HepG2 (cell line): ENCODE results near the gene CHFR. TPM values are rescaled to one million over a fixed set of nuclear protein-coding genes. Genes with fewer than 3 reads are reported as not detected.

Experiments used
- ATAC-seq: fragments of 200-7000 bp; cut with Tn5 transposase; 3 replicates; pipeline ENCODE4 v1.9.1; 2020; ENCODE audit warnings: mild to moderate bottlenecking, moderate library complexity
- BruUV-seq: library from RNA; stranded (reverse); fragments of 400-500 nt; replicated peaks from 2 replicates; lab custom pipeline; 2021; lab: Mats Ljungman, UMichigan
- CTCF ChIA-PET: fragments of 300-600 bp; formaldehyde crosslinking; extraction: SDS; loops from one replicate; lab custom pipeline; 2021; ENCODE audit warnings: low total read pairs, inconsistent platforms, low intra/inter-chr PET ratio; lab: Yijun Ruan, JAX
- POLR2A ChIA-PET: fragments of 350-600 bp; sonication (Branson Sonifier 250); formaldehyde crosslinking; loops from one replicate; lab custom pipeline; 2020; ENCODE audit warnings: antibody characterized with exemption, inconsistent platforms; lab: Yijun Ruan, JAX
- DNase-seq: peaks from one replicate; pipeline ENCODE4 v3.0.0-alpha.2; 2015; ENCODE audit warnings: low spot score
- FAIRE-seq: peaks from 3 replicates; lab custom pipeline; 2011; peaks lifted over from hg19 to GRCh38; lab: Jason Lieb, UNC
- H2AFZ ChIP-seq: one replicate; pipeline ENCODE4 v1.6.1; 2011; ENCODE audit warnings: low read length, inconsistent platforms
- H3K27ac ChIP-seq: fragments of 300-600 bp; 3 replicates; pipeline ENCODE4 v1.8.0; 2011; ENCODE audit warnings: mixed run types, mild to moderate bottlenecking, mixed read lengths, low read length, inconsistent platforms; ENCODE audit not compliant: insufficient read depth; ENCODE audit errors: extremely low read length
- H3K27me3 ChIP-seq, 2 experiments: fragments of 200-600 bp in 1 of 2; 2 replicates in 1 of 2; 3 replicates in 1 of 2; pipeline versions ENCODE4 v1.6.0 to v1.8.0; 2011; ENCODE audit warnings: low read length in 2 of 2, mild to moderate bottlenecking in 2 of 2, moderate library complexity in 2 of 2, inconsistent platforms in 1 of 2; ENCODE audit not compliant: insufficient read depth in 2 of 2, control insufficient read depth in 1 of 2
- H3K36me3 ChIP-seq, 2 experiments: fragments of 200-600 bp in 1 of 2; replicated peaks in 1 of 2; 2 replicates in 1 of 2; 3 replicates in 1 of 2; pipeline versions ENCODE4 v1.5.1 to v1.8.0; 2011; ENCODE audit warnings: low read length in 2 of 2, inconsistent platforms in 1 of 2; ENCODE audit not compliant: insufficient read depth in 2 of 2, control insufficient read depth in 1 of 2
- H3K4me1 ChIP-seq: 2 replicates; pipeline ENCODE4 v1.5.1; 2012; ENCODE audit warnings: low read length, inconsistent platforms; ENCODE audit not compliant: insufficient read depth
- H3K4me2 ChIP-seq: 2 replicates; pipeline ENCODE4 v1.6.0; 2011; ENCODE audit warnings: low read depth, low read length, inconsistent platforms
- H3K4me3 ChIP-seq, 3 experiments: fragments of 200-600 bp in 1 of 3; sonication (generic), shearing (Covaris generic) in 1 of 3; replicated peaks in 1 of 3; 2 replicates each; pipeline ENCODE4 v1.5.1; 2011 to 2016; ENCODE audit warnings: low read length in 3 of 3, inconsistent platforms in 2 of 3, low read depth in 2 of 3, mild to moderate bottlenecking in 2 of 3, control low read depth in 1 of 3, mixed read lengths in 1 of 3; ENCODE audit not compliant: insufficient read depth in 1 of 3
- H3K79me2 ChIP-seq: one replicate; pipeline ENCODE4 v1.6.1; 2011; ENCODE audit warnings: low read length, inconsistent platforms; ENCODE audit not compliant: insufficient read depth
- H3K9ac ChIP-seq: 2 replicates; pipeline ENCODE4 v1.6.0; 2011; ENCODE audit warnings: mild to moderate bottlenecking, low read depth, low read length, inconsistent platforms; ENCODE audit not compliant: insufficient read depth
- H3K9me3 ChIP-seq: 2 replicates; pipeline ENCODE4 v1.5.1; 2012; ENCODE audit warnings: mild to moderate bottlenecking, low read length
- H4K20me1 ChIP-seq: 2 replicates; pipeline ENCODE4 v1.6.0; 2011; ENCODE audit warnings: inconsistent platforms, mild to moderate bottlenecking, low read length, moderate library complexity; ENCODE audit not compliant: insufficient read depth
- DMTF1 ChIP-seq: sonication (generic); formaldehyde crosslinking; IDR thresholded peaks from 2 replicates; pipeline ENCODE4 v1.4.0; 2020; ENCODE audit warnings: mild to moderate bottlenecking, missing genetic modification reagents
- IRF9 ChIP-seq: sonication (generic); formaldehyde crosslinking; IDR thresholded peaks from 2 replicates; pipeline ENCODE4 v1.8.0; 2022; ENCODE audit warnings: missing genetic modification reagents, mild to moderate bottlenecking, borderline replicate concordance
- NFIC ChIP-seq: IDR thresholded peaks from 2 replicates; pipeline ENCODE4 v1.6.1; 2012; ENCODE audit warnings: mild to moderate bottlenecking, low read length, inconsistent platforms
- NR2F2 ChIP-seq: IDR thresholded peaks from 2 replicates; pipeline ENCODE4 v1.6.1; 2012; ENCODE audit warnings: low read depth, inconsistent platforms, borderline replicate concordance
- REPIN1 ChIP-seq: sonication (generic); formaldehyde crosslinking; IDR thresholded peaks from 2 replicates; pipeline ENCODE4 v1.8.0; 2022; ENCODE audit warnings: missing genetic modification reagents, low read depth, mild to moderate bottlenecking, borderline replicate concordance
- ZBTB1 ChIP-seq: sonication (generic); formaldehyde crosslinking; IDR thresholded peaks from 2 replicates; pipeline ENCODE4 v1.4.0; 2020; ENCODE audit warnings: missing genetic modification reagents, borderline replicate concordance
- ZNF20 ChIP-seq: sonication (generic); formaldehyde crosslinking; IDR thresholded peaks from 2 replicates; pipeline ENCODE4 v1.4.0; 2020; ENCODE audit warnings: mild to moderate bottlenecking, moderate library complexity, missing genetic modification reagents
- ZNF335 ChIP-seq: sonication (generic); formaldehyde crosslinking; IDR thresholded peaks from 2 replicates; pipeline ENCODE4 v1.4.0; 2020; ENCODE audit warnings: missing genetic modification reagents
- ZNF552 ChIP-seq: sonication (generic); formaldehyde crosslinking; IDR thresholded peaks from 2 replicates; pipeline ENCODE4 v1.9.0; 2022; ENCODE audit warnings: missing genetic modification reagents, mild to moderate bottlenecking, borderline replicate concordance
- ZNF652 ChIP-seq: IDR thresholded peaks from 2 replicates; pipeline ENCODE4 v1.6.1; 2016; ENCODE audit warnings: low read depth, borderline replicate concordance
- ZNF878 ChIP-seq: sonication (generic); formaldehyde crosslinking; IDR thresholded peaks from 2 replicates; pipeline ENCODE4 v1.8.1; 2023; ENCODE audit warnings: mild to moderate bottlenecking, missing genetic modification reagents, moderate library complexity
- ZXDC ChIP-seq: sonication (generic); formaldehyde crosslinking; IDR thresholded peaks from 2 replicates; pipeline ENCODE4 v1.5.0; 2020; ENCODE audit warnings: mild to moderate bottlenecking, missing genetic modification reagents
- WGBS: methylation state at CpG from one replicate; pipeline ENCODE4 v1.1.6; 2017; ENCODE audit warnings: low lambda C conversion rate; 5-methylcytosine and 5-hydroxymethylcytosine counted together
- in situ Hi-C: cut with HindIII; loops from 2 replicates; pipeline ENCODE4 v1.10.0; 2017; ENCODE audit warnings: low pct_unique_long_range_greater_than_20kb; ENCODE audit not compliant: extremely low pct_ligation_motif_present
- intact Hi-C: fragments of 100-400 bp; cut with micrococcal nuclease; formaldehyde crosslinking; loops from one replicate; pipeline ENCODE4 v1.10.0; 2022; ENCODE audit not compliant: unreplicated experiment
- polyA plus RNA-seq, 8 experiments: library from polyadenylated mRNA; depleted of rRNA in 3 of 8; stranded (reverse) in 7 of 8; unstranded in 1 of 8; fragments of >200 nt; fragmentation: Illumina TruSeq in 4 of 8; extraction: Trizol in 4 of 8; gene quantifications; 2 replicates each; pipeline versions ENCODE4 v1.2.1 to v1.2.3, GENCODE V29; 2011 to 2016; ENCODE audit warnings: low read depth in 4 of 8, missing spikeins in 1 of 8, mixed read lengths in 1 of 8; ENCODE audit not compliant: insufficient read depth in 1 of 8
- total RNA-seq, 5 experiments: library from RNA; depleted of rRNA; stranded (reverse); fragments of >200 nt; fragmentation: Illumina TruSeq; extraction: Trizol; gene quantifications; 2 replicates each; pipeline ENCODE4 v1.2.3, GENCODE V29; 2016; ENCODE audit warnings: low read depth in 1 of 5

Gene CHFR
- total and polyA plus RNA-seq, 2 of the 13 experiments (the other 11 are each of a cell fraction or from before 2014, with no cell fraction given), result 21.4 to 21.5 TPM

- Histone ChIP-seq H3K4me2 (no peak overlapping the region), H3K9me3 (no peaks in the 10 kb centered on the region), H3K36me3 (peaks cover 19 to 30% of the 10 kb centered on the region in 2 experiments; a peak in 4 of 5 replicates), H3K79me2 (no peaks in the 10 kb centered on the region), H3K27ac (no peak overlapping the region), H2AFZ (no peak overlapping the region), H3K4me1 (no peaks in the 10 kb centered on the region), H3K27me3 (no peaks in the 10 kb centered on the region), H3K4me3 (no peak overlapping the region), H4K20me1 (no peaks in the 10 kb centered on the region), H3K9ac (no peak overlapping the region)
- DNase-seq (no peak), ATAC-seq (no peak), FAIRE-seq (no peak)
- 94% methylated on average over 9 of the region's 11 CpGs for WGBS
- no TSS peak for BruUV-seq
- CTCF ChIA-PET, result no interaction called here
- in situ Hi-C loops, result no loop called here
- POLR2A ChIA-PET, result no interaction called here
- intact Hi-C loops, result no loop called here
- TF ChIP-seq NR2F2 (no peak), DMTF1 (no peak), ZNF552 (no peak), ZBTB1 (CRISPR knock-in tag) (no peak)
These were observed 13.2 kb downstream of the CHFR start for GRCh38 chr12:132874175-132874574.

- BruUV-seq, result no TSS peak
- H3K4me1 ChIP-seq, result no peaks in the 10 kb centered on the region
- no peak overlapping the region for H3K4me3 ChIP-seq
- no peak overlapping the region for H3K4me2 ChIP-seq
- TF ChIP-seq IRF9 (CRISPR knock-in tag) (no peak), ZNF20 (CRISPR knock-in tag) (no peak), NFIC (no peak), ZNF335 (CRISPR knock-in tag) (no peak), ZNF878 (CRISPR knock-in tag) (no peak), ZNF652 (CRISPR knock-in tag) (no peak), ZXDC (CRISPR knock-in tag) (no peak), REPIN1 (CRISPR knock-in tag) (no peak)
- ChIA-PET POLR2A (no interaction called here), CTCF (no interaction called here)
- ATAC-seq (no peak), FAIRE-seq (no peak), DNase-seq (no peak)
- no peak overlapping the region for H3K27ac ChIP-seq
- peaks cover 19 to 31% of the 10 kb centered on the region in 2 experiments; a peak in 4 of 5 replicates for H3K36me3 ChIP-seq
- H3K9ac ChIP-seq, result no peak overlapping the region
- WGBS, result 98% methylated on average over 10 of the region's 10 CpGs
- no peaks in the 10 kb centered on the region for H3K79me2 ChIP-seq
- H3K27me3 ChIP-seq, result no peaks in the 10 kb centered on the region
- in situ Hi-C loops (no loop called here), intact Hi-C loops (no loop called here)
- no peaks in the 10 kb centered on the region for H3K9me3 ChIP-seq
- H4K20me1 ChIP-seq, result no peaks in the 10 kb centered on the region
- no peak overlapping the region for H2AFZ ChIP-seq
These were observed 13.7 kb downstream of the CHFR start for GRCh38 chr12:132873724-132874123.
